RWPE2 (cell line): ENCODE measurements around the gene NYNRIN.
A peak's percentile ranks its signal among the peaks of the same experiment; 100 is the strongest.

Source experiments
- ATAC-seq: fragments of 200-7000 bp; cut with Tn5 transposase; 3 replicates; pipeline ENCODE4 v1.9.1; 2021; ENCODE audit warnings: low read depth
- DNase-seq: peaks from one replicate; pipeline ENCODE4 v3.0.0-alpha.2; 2020; ENCODE audit warnings: low spot score
- H3K27ac ChIP-seq: fragments of 450-650 bp; 2 replicates; pipeline ENCODE4 v1.5.1; 2017; ENCODE audit warnings: mild to moderate bottlenecking; ENCODE audit not compliant: poor library complexity, severe bottlenecking
- H3K27me3 ChIP-seq: fragments of 250-450 bp; sonication (Bioruptor Pico); 2 replicates; pipeline ENCODE4 v1.5.1; 2021; ENCODE audit warnings: mild to moderate bottlenecking, moderate library complexity; ENCODE audit not compliant: insufficient read depth, poor library complexity, severe bottlenecking
- H3K36me3 ChIP-seq: fragments of 250-450 bp; sonication (Bioruptor Pico); 2 replicates; pipeline ENCODE4 v1.5.1; 2020; ENCODE audit warnings: low read depth, mild to moderate bottlenecking, moderate library complexity
- H3K4me1 ChIP-seq: fragments of 250-450 bp; sonication (Bioruptor Pico); 2 replicates; pipeline ENCODE4 v1.5.1; 2021; ENCODE audit warnings: mild to moderate bottlenecking, moderate library complexity; ENCODE audit not compliant: insufficient read depth, poor library complexity, severe bottlenecking
- H3K4me3 ChIP-seq: fragments of 250-450 bp; sonication (Bioruptor Pico); 2 replicates; pipeline ENCODE4 v1.5.1; 2021; ENCODE audit warnings: mild to moderate bottlenecking, moderate library complexity; ENCODE audit not compliant: severe bottlenecking
- H3K9me3 ChIP-seq: fragments of 250-450 bp; sonication (Bioruptor Pico); 2 replicates; pipeline ENCODE4 v1.5.1; 2021; ENCODE audit warnings: mild to moderate bottlenecking, moderate library complexity; ENCODE audit not compliant: severe bottlenecking
- TF ChIP-seq, protein P1 (sequence below): fragments of 450-650 bp; IDR thresholded peaks from one replicate; pipeline ENCODE4 v1.5.1; 2017; ENCODE audit warnings: mild to moderate bottlenecking, moderate library complexity; ENCODE audit not compliant: poor library complexity, severe bottlenecking

The NYNRIN gene

DNA sequence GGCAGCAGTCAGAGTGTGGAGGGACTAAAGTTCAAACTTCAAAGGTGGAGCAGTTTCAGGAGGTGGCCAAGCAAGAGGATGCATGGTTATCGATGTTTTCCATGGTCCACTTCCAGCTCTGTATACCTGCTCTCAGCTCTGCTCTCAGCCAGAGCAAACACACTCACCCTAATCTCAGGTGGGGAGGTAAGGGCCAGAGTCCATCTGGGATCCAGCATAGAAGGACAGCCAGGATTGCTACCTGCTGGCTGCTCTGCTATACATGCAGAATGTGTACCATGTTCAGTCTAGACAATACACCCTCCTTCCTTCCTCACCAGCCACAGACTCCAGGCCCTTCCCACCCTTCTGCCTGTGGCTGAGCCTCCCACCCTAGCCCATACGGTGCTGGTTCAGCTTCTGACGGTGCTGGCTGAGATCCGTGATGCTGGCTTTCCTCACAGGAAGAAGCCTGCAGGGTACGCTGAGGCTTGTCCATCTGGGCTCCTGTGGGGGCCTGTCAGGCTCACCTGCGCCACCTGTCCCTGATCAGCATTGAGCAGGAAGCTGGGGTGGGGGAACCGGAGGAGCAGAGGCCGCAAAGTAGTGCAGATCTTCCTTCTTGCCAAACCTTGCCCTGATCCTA, 28.2 kb downstream of the NYNRIN start:
- Histone ChIP-seq H3K4me1 (peaks cover 34% of the 10 kb centered on the region), H3K27me3 (no peaks in the 10 kb centered on the region), H3K9me3 (no peaks in the 10 kb centered on the region), H3K36me3 (peaks cover 9% of the 10 kb centered on the region), H3K27ac (peak overlapping the region; percentile 72), H3K4me3 (no peak overlapping the region)
- no peak for ATAC-seq
- TF ChIP-seq, protein P1, sequence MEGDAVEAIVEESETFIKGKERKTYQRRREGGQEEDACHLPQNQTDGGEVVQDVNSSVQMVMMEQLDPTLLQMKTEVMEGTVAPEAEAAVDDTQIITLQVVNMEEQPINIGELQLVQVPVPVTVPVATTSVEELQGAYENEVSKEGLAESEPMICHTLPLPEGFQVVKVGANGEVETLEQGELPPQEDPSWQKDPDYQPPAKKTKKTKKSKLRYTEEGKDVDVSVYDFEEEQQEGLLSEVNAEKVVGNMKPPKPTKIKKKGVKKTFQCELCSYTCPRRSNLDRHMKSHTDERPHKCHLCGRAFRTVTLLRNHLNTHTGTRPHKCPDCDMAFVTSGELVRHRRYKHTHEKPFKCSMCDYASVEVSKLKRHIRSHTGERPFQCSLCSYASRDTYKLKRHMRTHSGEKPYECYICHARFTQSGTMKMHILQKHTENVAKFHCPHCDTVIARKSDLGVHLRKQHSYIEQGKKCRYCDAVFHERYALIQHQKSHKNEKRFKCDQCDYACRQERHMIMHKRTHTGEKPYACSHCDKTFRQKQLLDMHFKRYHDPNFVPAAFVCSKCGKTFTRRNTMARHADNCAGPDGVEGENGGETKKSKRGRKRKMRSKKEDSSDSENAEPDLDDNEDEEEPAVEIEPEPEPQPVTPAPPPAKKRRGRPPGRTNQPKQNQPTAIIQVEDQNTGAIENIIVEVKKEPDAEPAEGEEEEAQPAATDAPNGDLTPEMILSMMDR = no peak
- DNase-seq = no peak

DNA sequence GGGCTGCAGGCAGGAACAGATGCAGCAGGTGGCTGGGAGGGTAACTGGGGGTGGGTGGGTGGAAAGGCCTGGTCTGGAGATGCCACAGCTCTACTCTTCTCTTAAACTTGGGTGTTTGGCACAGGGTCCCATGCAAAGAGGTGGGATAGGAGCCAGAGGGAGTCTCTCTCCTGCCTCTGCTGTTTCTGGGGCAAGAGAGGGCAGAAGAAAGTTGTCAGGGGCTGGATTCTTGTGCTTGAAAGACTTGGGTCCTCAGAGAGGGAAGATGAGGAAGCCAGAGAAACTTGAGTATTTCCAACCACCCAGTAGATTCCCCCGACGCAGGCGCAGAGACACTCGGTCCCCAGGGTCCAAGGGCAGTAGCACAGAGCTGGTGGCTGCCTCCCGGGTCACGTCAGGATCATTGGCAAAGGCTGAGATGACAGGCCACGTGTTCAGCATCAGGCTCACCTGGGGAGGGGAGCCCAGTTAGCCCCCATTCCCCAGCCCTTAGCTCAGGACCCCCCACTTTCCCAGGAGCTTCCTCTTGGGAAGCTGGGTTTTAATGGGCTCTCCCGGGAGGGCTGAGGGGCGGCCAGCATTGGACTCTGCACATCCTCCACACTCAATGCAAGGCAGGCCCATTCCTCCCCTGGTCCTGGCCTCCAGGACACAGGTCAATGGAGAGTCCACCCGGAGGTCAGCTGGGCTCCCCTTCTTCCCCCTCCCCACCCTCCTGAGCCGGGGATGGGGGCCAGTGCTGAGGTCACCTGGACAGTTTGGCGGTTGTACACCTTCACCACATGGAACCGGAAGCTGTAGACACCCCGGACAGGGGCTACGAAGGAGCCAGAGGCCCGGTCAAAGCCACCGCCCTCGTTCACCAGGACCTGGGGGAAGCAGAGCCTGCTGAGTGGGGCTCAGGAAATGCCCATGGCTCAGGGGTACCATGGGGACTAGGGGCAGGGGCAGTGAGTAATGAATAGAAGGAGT, 29.0 kb downstream of the NYNRIN start:
- Histone ChIP-seq H3K4me1 (peaks cover 34% of the 10 kb centered on the region), H3K27me3 (no peaks in the 10 kb centered on the region), H3K27ac (peak overlapping the region; percentile 72), H3K36me3 (peaks cover 17% of the 10 kb centered on the region), H3K4me3 (no peak overlapping the region), H3K9me3 (no peaks in the 10 kb centered on the region)
- ATAC-seq (no peak), DNase-seq (no peak)
- TF ChIP-seq, protein P1 = no peak

DNA sequence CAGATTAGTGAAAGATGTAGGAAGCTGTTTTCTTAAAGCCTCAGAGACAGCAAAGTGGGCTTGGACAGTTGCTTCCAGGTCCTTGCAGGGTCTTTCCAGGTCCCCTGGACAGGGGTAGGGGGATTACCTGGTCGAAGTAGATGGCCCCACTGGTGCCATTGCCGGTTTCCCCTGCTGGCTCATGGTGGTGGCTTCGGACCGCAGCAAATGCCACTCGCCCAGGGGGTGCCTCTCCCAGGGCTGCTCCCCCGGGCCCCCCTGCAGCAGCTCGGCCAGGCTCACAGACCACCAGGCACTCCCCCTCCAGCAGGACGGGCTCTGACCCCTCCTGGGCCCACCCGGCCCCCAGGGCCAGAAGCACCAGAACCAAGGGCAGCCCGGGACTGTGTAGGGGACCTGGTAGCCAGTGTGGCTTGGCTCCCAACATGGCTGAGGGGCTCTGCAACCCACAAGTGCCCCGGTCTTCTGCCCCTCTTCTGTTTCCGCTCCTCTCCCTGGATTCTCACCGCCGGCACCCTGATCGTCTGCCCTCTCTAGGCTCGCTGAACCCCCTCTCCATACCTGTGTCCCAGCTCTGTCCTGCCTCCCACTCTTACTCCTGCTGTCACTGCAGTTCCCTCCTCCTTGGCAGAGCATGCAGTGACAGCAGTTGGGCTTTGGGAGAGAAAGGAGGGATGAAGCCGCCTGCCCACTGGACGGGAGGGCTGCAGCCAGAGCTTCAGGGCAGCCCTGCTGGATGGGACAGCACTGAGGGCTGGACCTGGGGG, 30.0 kb downstream of the NYNRIN start:
- TF ChIP-seq, protein P1 = no peak
- H3K4me3 ChIP-seq = no peak overlapping the region
- peak overlapping the region; percentile 75 for H3K27ac ChIP-seq
- no peaks in the 10 kb centered on the region for H3K27me3 ChIP-seq
- peaks cover 34% of the 10 kb centered on the region for H3K4me1 ChIP-seq
- H3K36me3 ChIP-seq = peaks cover 27% of the 10 kb centered on the region
- DNase-seq (no peak), ATAC-seq (no peak)
- no peaks in the 10 kb centered on the region for H3K9me3 ChIP-seq

DNA sequence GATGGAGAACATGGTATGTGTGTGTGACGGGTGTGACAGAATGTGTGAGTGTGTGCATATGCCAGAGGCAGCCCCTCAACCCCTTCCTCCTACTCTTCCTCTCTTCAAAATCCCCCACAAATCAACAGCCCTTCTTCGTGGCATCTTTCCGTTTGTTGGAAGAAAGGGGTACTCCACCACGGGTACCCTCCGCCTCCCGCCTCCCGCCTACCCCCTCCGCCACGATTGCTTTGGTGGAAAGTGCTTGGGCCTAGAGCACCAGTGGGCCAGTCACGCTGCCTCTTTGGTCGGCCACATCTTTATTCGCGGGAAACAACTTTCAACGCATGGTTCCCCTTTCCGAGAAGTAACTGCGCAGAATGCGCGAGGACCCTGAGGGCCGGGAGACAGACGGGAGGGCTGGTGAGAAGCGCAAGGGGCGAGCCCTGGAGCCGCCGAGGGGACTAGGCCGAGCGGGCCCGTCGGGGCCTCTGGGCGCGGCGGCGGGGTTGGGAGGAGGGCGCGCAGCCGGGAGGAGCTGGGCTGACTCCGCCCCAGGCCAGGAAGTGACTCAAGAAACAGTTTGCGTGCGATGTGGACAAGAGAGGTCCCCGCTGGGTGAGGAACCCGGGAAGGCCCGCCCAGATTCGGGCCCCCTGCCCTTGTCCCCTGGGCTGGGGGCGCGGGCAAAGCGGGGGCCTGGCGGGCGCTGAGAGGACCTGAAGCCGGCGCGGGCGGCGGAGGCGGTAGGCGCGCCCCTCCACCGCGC, 30.8 kb downstream of the NYNRIN start, which contains the start of the genes CBLN3 and KHNYN:
TSS of gene CBLN3 (minus strand) at position 274 of the 748 bp plus-strand sequence. CDS start 614 bp downstream, outside the sequence.
TSS of gene KHNYN (plus strand) at position 560 of the 748 bp plus-strand sequence. CDS start 777 bp downstream, outside the sequence.
- no peaks in the 10 kb centered on the region for H3K27me3 ChIP-seq
- TF ChIP-seq, protein P1 = no peak
- DNase-seq (peak; percentile 92), ATAC-seq (peak; percentile 71)
- H3K4me1 ChIP-seq = peaks cover 34% of the 10 kb centered on the region
- H3K9me3 ChIP-seq = no peaks in the 10 kb centered on the region
- H3K4me3 ChIP-seq = peak within 1 kb of the TSS; percentile 89
- H3K27ac ChIP-seq = peak within 1 kb of the TSS; percentile 75
- H3K36me3 ChIP-seq = peaks cover 33% of the 10 kb centered on the region
